Gastroesophageal sphincter (tissue), 4 donors: Measurements from ENCODE around the gene AGPAT4. TPM values are rescaled to one million over a fixed set of nuclear protein-coding genes. Genes with fewer than 3 reads are reported as not detected.

Experiments used
- ATAC-seq: fragments of 150-250 bp; one replicate; pipeline ENCODE4 v1.9.1; 2016; ENCODE audit warnings: mild to moderate bottlenecking, moderate library complexity
- H3K27ac ChIP-seq, 4 donors: fragments of 200-600 bp; sonication (generic) in 3 of 4; 1 replicate in 3 of 4; 2 replicates in 1 of 4; pipeline ENCODE4 v1.5.1; 2016 to 2019
- H3K27me3 ChIP-seq: fragments of 200-600 bp; sonication (generic); one replicate; pipeline ENCODE4 v1.5.1; 2019
- H3K36me3 ChIP-seq, 2 donors: fragments of 200-600 bp; sonication (generic); one replicate each; pipeline ENCODE4 v1.5.1; 2019; ENCODE audit warnings: control low read depth in 1 of 2
- H3K4me1 ChIP-seq, 3 donors: fragments of 200-600 bp; sonication (generic); 1 replicate in 2 of 3; 2 replicates in 1 of 3; pipeline ENCODE4 v1.5.1; 2016 to 2019; ENCODE audit warnings: control low read depth in 2 of 3
- H3K4me3 ChIP-seq, 2 donors: fragments of 200-600 bp; sonication (generic); one replicate each; pipeline ENCODE4 v1.5.1; 2019; ENCODE audit warnings: mild to moderate bottlenecking in 1 of 2, moderate library complexity in 1 of 2
- H3K9me3 ChIP-seq, 3 donors: fragments of 200-600 bp; sonication (generic); one replicate each; pipeline ENCODE4 v1.5.1; 2017 to 2019; ENCODE audit warnings: control low read depth in 2 of 3
- EP300 ChIP-seq: sonication (generic); formaldehyde crosslinking; IDR thresholded peaks from one replicate; pipeline ENCODE4 v1.6.1; 2017; ENCODE audit warnings: antibody characterized with exemption, mild to moderate bottlenecking
- POLR2A ChIP-seq, 2 donors: fragments of 450-650 bp; IDR thresholded peaks; one replicate each; pipeline ENCODE4 v1.6.1; 2017; ENCODE audit warnings: antibody characterized with exemption in 2 of 2, mild to moderate bottlenecking in 2 of 2, moderate library complexity in 1 of 2
- POLR2AphosphoS5 ChIP-seq: sonication (generic); formaldehyde crosslinking; IDR thresholded peaks from one replicate; pipeline ENCODE4 v1.6.1; 2017; ENCODE audit warnings: antibody characterized with exemption
- WGBS, 2 donors: methylation state at CpG; one replicate each; pipeline ENCODE4 v1.1.5; 2018; ENCODE audit warnings: low coverage in 1 of 2; 5-methylcytosine and 5-hydroxymethylcytosine counted together
- total RNA-seq, 4 donors: library from RNA; depleted of rRNA; stranded (reverse); fragments of >200 nt; gene quantifications; one replicate each; pipeline ENCODE4 v1.1.0, GENCODE V29; 2016
- TF ChIP-seq, protein P1 (sequence below), 4 experiments: fragments of 200-600 bp in 2 of 4; fragments of 450-650 bp in 2 of 4; sonication (generic) in 1 of 4; IDR thresholded peaks; one replicate each; pipeline ENCODE4 v1.5.1; 2017 to 2019; ENCODE audit warnings: antibody characterized with exemption in 4 of 4, mild to moderate bottlenecking in 2 of 4, moderate library complexity in 2 of 4

AGPAT4 gene
- total RNA-seq, 4 donors from 2014 or later: 7.2 to 10.8 (median 9.1) TPM

DNA sequence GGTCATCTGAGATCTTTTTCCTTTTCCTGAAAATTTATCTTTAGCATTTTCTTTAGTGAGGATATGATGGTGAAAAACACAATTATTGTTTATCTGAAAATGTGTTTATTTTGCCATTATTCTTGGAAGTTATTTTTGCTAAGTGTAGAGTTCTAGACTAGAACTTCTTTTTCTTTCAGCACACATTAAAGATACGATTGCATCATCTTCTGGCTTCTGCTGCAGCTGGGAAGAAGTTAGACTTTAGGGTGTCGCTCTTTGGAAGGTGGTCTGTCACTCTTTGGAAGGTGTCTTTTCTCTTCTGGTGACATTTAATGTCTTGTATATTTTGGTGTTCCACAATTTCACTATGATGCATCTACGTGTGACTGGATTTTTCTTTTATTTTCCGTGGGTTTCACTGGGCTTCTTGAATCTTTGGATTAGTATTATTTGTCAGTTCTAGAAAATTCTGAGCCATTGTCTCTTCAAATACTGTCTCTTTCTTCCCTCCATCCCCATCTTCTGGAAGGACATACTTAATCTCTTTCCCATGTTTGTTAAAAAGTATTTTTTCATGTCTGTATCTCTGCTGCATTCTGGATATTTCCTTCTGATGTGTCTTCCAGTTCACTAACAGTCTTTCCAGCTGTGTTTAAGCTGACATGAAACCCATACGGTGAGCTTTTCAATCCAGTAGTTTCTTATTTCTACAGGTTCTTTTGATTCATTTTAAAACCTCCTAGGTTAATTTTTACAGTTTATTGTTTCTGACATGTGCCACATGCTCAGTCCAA is 81.0 kb downstream of the AGPAT4 start:
- Histone ChIP-seq H3K9me3 (no peaks in the 10 kb centered on the region), H3K4me1 (peaks cover 0 to 19% (median 0%) of the 10 kb centered on the region in 3 donors), H3K27ac (no peak overlapping the region), H3K27me3 (no peaks in the 10 kb centered on the region), H3K4me3 (no peak overlapping the region), H3K36me3 (peaks cover 0 to 4% of the 10 kb centered on the region in 2 donors)
- ATAC-seq: no peak
- TF ChIP-seq, protein P1, sequence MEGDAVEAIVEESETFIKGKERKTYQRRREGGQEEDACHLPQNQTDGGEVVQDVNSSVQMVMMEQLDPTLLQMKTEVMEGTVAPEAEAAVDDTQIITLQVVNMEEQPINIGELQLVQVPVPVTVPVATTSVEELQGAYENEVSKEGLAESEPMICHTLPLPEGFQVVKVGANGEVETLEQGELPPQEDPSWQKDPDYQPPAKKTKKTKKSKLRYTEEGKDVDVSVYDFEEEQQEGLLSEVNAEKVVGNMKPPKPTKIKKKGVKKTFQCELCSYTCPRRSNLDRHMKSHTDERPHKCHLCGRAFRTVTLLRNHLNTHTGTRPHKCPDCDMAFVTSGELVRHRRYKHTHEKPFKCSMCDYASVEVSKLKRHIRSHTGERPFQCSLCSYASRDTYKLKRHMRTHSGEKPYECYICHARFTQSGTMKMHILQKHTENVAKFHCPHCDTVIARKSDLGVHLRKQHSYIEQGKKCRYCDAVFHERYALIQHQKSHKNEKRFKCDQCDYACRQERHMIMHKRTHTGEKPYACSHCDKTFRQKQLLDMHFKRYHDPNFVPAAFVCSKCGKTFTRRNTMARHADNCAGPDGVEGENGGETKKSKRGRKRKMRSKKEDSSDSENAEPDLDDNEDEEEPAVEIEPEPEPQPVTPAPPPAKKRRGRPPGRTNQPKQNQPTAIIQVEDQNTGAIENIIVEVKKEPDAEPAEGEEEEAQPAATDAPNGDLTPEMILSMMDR (IDR thresholded peaks at IDR 0.05): no peak
- TF ChIP-seq POLR2AphosphoS5 (no peak), POLR2A (IDR thresholded peaks at IDR 0.05) (no peak), EP300 (no peak)
- WGBS, 2 donors: 91 to 98% methylated on average over 5 of the region's 5 CpGs

DNA sequence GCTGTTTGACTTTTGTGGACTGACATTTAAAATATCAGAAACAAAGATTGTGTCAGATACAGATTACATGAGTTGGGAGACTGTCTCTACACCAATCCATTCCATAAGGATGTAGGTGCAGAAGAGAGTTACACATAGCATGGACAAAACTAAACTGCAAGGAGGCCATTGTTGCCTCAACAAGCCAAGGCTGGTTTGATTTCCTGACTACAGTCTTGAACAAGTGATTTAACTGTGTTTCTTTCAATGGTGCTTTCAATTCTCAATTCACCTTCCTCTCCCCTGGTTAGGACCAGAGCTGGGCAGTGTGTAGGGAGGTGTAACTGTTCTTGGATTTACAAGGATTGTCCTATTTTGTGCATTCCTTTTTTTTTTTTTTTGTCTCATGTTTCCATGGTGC is 82.2 kb downstream of the AGPAT4 start:
- TF ChIP-seq, protein P1 (IDR thresholded peaks at IDR 0.05): no peak
- TF ChIP-seq POLR2AphosphoS5 (no peak), EP300 (no peak), POLR2A (IDR thresholded peaks at IDR 0.05) (no peak)
- H3K4me3 ChIP-seq: no peak overlapping the region
- H3K9me3 ChIP-seq: no peaks in the 10 kb centered on the region
- ATAC-seq: no peak
- peaks cover 0 to 14% (median 0%) of the 10 kb centered on the region in 3 donors for H3K4me1 ChIP-seq
- peaks cover 0 to 4% of the 10 kb centered on the region in 2 donors for H3K36me3 ChIP-seq
- no peaks in the 10 kb centered on the region for H3K27me3 ChIP-seq
- H3K27ac ChIP-seq: no peak overlapping the region

DNA sequence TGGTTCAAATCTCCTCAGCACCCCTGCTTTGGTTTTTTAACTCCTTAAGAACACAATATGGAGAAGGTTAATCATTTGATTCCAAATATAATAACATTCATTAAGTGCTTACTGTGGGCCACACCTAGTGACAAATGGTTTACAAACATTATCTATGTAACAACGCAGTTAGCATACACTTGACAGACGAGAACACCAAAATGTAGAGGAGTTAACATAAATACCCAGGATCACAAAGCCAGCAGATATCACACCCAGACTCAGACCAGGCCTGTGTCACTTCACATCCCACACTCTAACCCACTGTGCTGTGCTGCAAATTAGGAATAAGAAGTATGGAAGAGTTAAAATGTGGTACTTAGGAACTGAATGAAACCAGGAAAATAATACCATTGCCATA is 82.9 kb downstream of the AGPAT4 start:
- no peak for ATAC-seq
- H3K27ac ChIP-seq: no peak overlapping the region
- H3K27me3 ChIP-seq: no peaks in the 10 kb centered on the region
- H3K9me3 ChIP-seq: no peaks in the 10 kb centered on the region
- peaks cover 0 to 14% (median 0%) of the 10 kb centered on the region in 3 donors for H3K4me1 ChIP-seq
- H3K4me3 ChIP-seq: no peak overlapping the region
- peaks cover 0 to 4% of the 10 kb centered on the region in 2 donors for H3K36me3 ChIP-seq
- TF ChIP-seq, protein P1 (IDR thresholded peaks at IDR 0.05): no peak
- TF ChIP-seq POLR2AphosphoS5 (no peak), EP300 (no peak), POLR2A (IDR thresholded peaks at IDR 0.05) (no peak)
- 85 to 89% methylated on average over 2 of the region's 2 CpGs for WGBS, 2 donors

GRCh38 chr6:161189891-161190290 is 84.0 kb downstream of the AGPAT4 start:
- 87 to 92% methylated on average over 2 to 4 of the region's 4 CpGs for WGBS, 2 donors
- ATAC-seq: no peak
- TF ChIP-seq EP300 (no peak), POLR2AphosphoS5 (no peak), POLR2A (IDR thresholded peaks at IDR 0.05) (no peak)
- TF ChIP-seq, protein P1 (IDR thresholded peaks at IDR 0.05): no peak
- H3K4me3 ChIP-seq: no peak overlapping the region
- peaks cover 0 to 4% of the 10 kb centered on the region in 2 donors for H3K36me3 ChIP-seq
- peaks cover 0 to 4% (median 0%) of the 10 kb centered on the region in 3 donors for H3K4me1 ChIP-seq
- H3K27ac ChIP-seq: no peak overlapping the region
- no peaks in the 10 kb centered on the region for H3K27me3 ChIP-seq
- no peaks in the 10 kb centered on the region for H3K9me3 ChIP-seq
